Right renal pelvis (tissue), 4 donors: ENCODE measurements around the gene CCT3. TPM values are rescaled to one million over a fixed set of nuclear protein-coding genes. Genes with fewer than 3 reads are reported as not detected.
"Not testable (repeated sequence)": the region's sequence is repeated elsewhere in the genome, so short reads cannot be mapped to it uniquely, and the experiment has no call there.

Experiments used
- DNase-seq, 4 donors: peaks; one replicate each; pipeline ENCODE4 v3.0.0-alpha.2; 2013; ENCODE audit warnings: low read depth in 4 of 4, low spot score in 3 of 4, missing footprints in 1 of 4
- polyA plus RNA-seq, 4 donors: library from polyadenylated mRNA; unstranded; fragments of 120-200 nt; gene quantifications; one replicate each; pipeline ENCODE4 v1.2.1, GENCODE V29; 2013; ENCODE audit not compliant: insufficient read length in 4 of 4

Gene CCT3
- polyA plus RNA-seq, 4 donors = 313 to 349 (median 342) TPM

DNA sequence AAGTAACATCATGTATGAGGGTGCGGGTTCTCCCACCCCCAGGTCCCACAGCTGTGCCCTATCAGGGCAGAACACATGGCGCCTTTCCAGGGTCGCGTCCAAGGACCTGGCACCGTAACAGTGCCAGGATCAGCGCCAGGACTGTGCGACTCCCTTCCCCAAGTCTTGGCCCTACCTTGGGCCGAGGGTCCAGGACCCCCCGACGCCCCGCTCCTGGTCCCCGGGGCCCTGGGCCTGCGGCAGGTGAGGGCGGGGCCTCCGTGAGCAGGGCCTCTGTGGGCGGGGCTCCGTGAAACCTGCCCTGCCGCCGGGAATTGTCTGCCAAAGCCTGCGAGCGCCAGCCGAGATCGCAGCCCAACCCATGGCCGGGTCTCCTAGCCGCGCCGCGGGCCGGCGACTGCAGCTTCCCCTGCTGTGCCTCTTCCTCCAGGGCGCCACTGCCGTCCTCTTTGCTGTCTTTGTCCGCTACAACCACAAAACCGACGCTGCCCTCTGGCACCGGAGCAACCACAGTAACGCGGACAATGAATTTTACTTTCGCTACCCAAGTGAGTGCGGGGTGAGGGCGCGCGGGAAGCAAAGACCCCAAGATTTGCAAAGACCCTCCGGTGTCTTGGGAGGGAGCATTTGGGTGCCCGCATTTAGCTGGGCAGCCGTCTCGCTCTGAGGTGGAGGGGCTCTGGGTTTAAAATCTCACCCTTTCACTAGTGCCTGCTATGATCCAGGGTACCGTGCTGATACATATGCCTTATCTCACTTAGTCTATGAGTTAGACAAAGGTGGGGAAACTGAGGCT, 31.0 kb upstream of the CCT3 start, which contains the start of gene RHBG:
TSS of gene RHBG (plus strand) at position 323 of the 796 bp plus-strand sequence. CDS start at position 362, 39 bp downstream.
- DNase-seq = no peak

DNA sequence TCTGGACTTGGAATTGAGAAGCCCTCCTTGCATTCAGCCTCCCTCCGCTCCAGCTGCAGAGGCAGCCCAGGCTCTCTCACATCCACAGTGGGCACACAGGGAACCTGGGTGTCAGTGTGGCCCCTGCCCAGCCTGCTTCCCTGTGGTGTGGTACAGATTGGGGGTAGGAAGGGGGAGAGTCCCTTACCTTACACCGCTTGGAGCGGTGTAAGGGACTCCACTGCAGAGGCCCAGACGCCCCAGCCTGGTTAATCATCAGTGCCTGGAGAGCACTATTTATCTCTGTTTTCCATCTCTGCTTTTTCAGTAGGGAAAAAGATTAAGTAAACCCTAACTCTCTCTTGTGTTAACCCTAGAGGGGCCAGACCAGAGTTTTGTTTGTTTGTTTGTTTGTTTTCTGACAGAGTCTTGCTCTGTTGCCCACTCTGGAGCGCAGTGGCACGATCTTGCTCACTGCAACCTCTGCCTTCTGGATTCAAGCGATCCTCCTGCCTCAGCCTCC, 30.1 kb upstream of the CCT3 start:
- no peak for DNase-seq

DNA sequence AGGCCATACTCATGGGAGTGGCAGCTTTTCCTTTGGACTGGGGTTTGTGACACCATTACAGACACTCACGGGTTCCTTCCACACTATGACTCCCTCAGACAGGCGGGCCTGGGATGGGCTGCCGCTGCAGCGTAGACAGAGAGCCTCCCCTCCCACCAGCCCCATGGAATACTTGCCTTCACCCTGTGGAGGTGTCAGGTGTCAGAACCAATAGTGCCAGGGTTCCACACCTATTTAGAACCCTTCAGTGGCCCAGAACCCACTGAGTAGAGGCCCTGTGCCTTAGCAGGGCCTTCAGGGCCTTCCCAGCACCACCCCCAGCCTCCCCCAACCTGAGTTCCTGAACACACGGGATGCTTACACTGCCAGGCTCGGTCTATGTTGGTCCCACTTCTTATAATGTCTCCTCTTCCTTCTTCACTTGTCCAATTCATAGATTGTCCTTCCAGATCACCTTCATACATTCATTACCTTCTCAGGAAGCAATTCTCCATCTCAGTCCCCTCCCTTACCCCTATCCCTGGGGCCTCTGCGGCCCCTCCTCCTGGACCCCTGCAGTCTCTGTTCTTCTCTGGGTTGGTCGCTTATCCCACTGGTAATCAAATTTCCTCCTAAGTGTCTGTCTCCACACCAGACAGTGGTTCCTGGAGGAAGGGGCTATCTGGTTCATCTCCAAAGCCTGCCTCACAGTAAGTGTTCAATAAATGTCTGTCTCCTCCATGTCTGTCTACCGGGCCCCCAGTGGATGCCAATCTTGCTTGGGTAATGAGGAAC, 29.5 kb upstream of the CCT3 start:
- no peak for DNase-seq

DNA sequence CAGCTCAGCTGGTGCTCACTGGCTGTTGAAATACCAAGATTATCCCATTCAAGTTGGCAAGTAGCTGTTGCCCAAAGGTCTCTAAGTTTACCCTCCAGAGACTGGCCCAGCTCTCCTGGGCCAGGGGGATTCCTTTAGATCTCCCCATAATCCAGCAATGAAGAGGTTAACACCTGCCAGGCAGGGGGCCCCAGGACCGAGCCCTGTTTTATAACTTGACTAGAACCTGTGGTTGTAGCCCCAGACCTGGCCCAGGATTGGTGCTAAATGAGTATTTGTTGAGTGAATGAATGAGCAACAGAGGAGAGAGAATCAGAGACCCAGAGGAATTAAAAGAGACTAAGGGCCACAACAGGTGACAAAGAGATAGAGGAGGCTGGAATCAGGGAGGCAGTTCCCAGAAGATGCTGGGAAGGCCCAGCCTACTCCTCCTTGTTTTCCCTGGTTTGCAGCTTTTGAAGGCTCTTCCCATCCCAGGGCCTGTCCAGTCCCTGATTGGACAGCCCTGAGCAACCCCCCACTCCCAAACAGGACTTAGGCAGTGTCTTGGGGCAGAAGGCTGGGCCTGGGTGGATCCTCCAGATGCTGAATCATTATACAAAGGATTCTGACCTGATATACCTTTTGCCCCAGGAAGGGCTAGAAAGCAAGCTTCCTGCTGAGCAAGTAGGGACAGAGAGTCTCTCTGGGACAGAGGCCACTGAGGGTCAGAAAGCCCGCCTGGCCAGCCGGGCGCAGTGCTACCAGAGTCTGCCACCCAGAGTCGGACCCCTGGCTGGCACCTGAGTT, 28.5 kb upstream of the CCT3 start:
- DNase-seq = no peak

DNA sequence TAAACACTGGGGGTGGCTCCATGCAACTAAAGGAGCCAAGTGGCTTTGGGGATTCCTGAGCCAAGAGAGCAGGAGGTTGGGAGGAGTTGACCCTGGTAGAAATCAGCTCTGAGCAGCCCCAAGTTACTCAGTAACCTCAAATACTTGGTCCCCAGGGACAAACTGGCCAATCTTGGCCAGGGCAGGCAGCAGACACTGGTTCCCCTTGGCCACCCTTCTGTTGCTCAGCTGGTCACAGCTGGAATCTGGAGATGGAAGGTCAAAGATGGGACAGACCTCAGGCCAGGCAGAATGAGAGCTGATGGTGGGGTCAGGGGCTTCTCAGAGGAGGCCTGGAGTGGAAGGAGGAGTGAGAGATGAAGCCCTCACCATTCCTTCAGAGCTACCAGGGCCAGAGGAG, 27.7 kb upstream of the CCT3 start:
- no peak for DNase-seq

DNA sequence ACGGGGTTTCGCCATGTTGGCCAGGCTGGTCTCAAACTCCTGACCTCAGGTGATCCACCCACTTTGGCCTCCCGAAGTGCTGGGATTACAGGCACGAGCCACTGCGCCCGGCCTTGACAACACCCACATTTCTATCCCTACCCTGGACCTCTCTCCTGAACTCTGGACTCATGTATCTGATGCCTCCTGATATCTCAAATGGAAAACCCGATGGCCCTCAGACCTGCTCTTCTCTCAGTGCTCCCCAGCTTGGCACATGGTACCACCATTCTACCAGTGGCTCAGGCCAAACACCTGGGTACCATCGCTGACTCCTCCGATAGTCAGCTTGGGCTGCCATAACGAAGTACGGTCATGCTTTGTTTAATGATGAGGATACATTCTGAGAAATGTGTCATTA, 22.4 kb upstream of the CCT3 start:
- no peak for DNase-seq

DNA sequence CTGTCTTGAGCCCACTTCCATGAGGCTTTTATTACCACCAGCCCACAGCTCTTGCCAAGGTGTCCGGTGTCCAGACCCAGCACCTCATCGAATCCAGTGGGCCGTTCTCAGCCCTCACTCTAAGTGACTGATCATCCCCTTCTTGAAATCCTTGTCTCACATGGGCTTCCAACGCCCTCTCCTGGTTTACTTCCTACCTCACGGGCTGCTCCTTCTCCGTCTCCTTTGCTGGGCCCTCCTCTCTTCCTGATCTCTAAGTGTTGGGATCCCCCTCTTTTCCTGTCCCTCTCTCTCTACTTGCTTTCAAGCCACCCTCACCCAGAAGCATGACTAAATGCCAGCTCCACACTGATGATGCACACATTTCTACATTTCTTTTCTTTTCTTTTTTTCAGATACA, 21.9 kb upstream of the CCT3 start:
- DNase-seq = no peak

DNA sequence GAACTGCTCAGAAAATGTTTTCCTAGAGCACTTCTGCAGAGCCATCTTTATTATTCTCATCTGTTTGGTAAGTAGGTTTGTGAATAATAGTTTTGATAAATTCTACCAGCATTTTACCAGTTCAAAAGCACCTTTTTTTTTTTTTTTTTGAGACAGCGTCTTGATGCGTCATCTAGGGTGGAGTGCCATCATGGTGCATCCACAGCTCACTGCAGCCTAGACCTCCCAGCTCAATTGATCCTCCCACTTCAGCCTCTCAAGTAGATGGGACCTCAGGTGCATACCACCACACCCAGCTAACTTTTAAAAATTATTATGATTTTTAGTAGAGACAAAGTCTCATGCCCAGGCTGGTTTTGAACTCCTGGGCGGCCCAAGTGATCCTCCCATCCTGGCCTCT, 21.2 kb upstream of the CCT3 start:
- no peak for DNase-seq

DNA sequence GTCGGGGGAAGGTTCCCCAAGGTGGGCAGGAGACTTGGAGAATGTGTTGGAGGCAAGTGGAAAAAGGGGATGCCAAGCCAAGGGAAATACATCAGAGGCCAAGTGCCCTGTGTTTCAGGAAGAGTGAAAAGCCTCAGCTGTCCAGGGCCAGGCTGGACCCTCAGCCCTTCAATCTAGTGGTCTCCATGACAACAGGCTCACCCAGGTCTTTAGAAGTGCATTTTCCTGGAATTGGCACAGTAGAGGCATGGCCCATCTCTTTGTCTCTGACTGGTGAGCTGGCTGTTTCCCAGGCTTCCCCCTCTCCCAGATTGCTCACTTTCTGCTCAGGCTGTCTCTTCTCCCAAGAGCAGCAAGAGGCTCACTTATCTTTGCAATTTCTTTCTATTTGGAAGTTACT, 20.5 kb upstream of the CCT3 start:
- DNase-seq = no peak

DNA sequence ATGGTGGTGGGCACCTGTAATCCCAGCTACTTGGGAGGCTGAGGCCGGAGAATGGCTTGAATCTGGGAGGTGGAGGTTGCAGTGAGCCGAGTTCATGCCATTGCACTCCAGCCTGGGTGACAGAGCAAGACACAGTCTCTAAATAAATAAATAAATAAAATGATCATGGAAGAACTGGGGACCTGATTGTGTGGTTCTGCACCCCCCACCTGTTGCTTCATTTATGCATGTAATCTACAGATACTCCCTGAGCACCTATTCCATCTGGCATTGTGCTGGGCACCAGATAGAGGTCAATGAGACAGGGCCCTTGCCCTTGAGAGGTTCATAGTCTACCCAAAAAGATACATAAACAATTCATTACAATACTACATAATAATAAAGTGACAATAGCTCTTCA, 19.9 kb upstream of the CCT3 start:
- no peak for DNase-seq

DNA sequence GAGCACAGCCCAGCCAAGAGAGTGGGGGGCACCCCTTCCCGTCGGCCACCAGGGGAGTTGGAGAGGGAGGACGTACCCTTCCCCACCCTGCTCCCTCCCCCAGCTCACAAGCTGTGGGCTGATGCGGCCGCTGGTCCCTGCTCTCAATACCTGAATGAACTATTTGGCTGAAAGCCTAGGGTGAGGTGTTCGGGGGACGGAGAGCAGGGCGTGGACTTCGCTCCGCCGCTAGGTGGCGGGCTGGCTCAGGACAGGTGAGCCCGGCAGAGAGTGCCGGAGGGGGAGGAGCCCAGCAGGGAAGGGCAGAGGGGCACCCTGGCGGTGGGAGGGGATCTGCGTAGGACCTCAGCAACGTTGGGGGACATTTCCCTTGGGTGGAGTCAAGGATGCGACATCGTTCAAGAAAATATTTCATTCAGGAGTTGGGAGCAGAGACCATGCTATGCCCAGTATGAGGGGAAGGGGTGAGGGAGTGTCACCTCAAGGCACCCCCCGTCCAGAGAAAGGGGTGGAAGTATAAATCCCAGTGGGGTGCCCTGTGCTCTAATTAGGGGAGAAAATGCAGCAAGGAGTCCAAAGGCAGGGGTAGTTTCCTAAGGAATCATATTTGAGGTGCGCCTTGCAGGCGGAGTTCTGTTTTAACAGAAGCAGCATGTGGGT, 18.9 kb upstream of the CCT3 start:
- peak in 2 of 4 donors; percentile 38 for DNase-seq

DNA sequence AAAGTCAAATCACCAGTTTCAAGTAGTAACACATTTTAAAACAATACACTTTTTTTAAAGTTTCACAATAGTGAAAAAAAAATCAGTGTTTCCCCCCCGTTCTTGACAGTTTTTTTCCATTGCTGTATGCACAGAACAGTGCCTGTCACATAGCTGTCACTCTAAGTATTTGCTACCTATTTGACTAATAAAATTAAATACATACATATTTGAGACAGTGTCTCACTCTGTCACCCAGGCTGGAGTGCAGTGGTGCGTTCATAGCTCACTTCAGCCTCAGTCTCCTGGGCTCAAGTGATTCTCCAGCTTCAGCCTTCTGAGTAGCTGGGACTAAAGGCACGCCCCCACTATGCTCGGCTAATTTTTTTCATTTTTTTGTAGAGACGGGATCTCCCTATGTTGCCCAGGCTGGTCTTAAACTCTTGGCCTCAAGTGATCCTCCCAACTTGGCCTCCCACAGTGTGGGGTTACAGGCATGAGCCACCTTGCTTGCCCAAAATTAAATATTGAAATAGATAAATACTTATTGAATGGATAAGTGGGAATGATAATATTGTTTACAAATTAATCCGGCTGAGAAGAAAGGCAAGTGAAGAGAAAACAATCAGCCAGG, 18.3 kb upstream of the CCT3 start:
- DNase-seq = no peak

DNA sequence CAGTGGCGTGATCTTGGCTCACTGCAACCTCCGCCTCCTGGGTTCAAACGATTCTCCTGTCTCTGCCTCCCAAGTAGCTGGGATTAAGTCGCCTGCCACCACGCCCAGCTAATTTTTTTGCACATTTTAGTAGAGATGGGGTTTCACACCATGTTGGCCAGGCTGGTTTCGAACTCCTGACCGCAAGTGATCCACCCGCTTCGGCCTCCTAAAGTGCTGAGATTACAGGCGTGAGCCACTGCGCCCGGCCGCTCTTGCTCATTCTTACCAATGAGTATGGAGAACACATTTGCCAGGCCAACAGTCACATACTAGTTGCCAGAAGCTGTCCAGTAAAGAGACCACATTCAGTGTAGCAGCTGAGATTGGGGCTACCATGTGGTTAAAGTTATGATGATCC, 14.4 kb upstream of the CCT3 start:
- not testable (repeated sequence) for DNase-seq

DNA sequence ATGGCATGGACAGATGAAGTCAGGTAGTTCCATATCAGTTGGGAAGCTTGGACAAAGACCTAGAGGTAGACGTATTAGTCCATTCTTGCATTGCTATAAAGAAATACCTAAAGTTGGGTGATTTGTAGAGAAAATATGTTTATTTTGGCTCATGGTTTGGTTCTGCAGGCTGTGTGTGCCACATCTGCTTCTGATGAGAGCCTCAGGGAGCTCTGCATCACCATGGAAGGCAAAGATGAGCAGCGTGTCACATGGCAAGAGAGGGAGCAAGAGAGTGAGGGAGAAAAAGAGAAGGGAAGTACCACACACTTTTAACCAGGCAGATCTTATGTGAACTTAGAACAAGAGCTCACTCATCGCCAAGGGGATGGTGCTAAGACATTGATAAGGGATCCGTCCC, 9.2 kb upstream of the CCT3 start:
- no peak for DNase-seq

DNA sequence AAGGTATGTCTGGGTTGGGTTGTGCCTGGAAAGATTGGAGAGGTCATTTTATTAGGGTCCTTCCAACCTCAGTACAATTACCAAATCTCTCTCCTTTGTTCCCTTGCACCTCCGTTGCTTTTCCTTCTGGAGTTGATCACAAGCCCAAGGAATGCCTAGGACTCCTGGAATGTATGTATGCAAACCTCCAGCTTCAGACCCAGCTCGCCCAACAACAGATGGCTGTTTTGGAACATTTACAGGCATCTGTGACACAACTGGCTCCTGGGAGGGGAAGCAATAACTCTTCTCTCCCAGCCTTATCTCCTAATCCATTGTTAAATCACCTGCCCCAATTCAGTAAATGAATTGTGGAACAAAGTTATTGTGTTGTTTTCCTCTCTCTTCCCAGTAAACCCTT, 8.5 kb upstream of the CCT3 start:
- no peak for DNase-seq

DNA sequence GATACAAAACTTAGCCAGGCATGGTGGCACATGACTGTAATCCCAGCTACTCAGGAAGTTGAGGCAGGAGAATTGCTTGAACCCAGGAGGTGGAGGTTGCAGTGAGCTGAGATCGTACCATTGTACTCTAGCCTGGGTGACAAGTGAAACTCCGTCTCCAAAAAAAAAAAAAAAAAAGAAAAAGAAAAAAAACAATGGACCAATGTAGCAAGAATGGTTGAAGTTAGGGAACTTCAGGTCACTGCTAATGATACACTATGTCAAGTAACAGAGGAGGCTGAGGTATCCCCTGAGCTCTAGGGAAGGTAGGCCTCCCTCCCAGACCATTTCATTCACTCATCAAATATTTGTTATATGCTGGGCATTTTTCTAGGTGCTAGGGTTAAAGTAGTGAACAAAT, 7.9 kb upstream of the CCT3 start:
- not testable (repeated sequence) for DNase-seq

DNA sequence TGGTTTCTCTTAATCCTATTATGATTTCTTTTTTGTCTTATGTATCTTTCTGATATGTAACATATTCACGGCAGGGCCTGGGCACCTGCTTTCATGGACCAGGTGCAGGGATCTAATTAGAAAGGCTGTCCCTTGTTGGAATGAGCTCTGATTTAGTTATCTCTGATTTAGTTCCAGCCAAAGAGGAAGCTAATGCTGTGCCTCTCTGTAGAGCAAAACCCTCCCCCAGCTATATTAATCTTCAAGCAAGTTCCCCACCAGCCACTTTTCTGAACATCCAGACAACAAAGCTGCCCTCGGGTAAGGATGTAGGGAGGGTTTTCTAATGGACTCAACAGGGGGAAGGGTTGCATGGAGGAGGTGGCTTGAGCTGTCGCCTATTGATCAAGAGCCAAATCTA, 6.3 kb upstream of the CCT3 start:
- DNase-seq = no peak

DNA sequence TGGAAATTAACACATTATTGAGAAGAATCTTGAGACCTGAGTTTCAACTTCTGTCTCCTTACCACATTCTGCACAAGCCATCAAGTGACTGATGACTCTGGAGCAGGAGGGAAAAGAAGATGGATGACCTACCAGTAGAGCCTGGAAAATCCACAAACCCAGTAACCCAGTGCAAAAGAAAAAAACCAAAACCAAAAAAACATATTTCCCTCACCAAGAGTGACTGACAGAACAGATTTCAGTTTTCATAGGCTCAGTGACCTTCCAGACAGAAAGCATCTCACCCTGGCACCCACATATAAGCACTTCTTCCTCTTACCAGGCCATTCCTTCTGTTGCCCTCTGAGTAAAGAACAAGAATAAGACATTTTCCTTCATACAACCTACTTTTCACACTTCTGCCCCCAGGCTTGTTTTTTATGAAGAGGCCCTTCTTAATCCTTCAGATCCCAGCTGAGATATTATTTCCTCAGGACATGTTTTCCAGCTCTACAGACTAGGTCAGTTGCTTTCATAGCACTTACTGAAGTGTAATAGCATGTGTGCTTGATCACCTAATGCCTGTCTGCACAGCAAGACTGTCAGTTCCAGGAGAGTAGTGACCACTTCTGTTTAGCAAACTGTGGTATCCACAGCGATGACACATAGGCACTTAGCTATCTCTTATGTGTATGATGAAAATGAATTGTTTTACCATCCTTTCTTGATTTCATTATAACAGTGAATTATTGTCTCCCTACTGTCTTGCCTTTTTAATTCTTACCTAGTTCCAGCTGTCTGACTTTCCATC, 4.3 kb upstream of the CCT3 start:
- DNase-seq = no peak

DNA sequence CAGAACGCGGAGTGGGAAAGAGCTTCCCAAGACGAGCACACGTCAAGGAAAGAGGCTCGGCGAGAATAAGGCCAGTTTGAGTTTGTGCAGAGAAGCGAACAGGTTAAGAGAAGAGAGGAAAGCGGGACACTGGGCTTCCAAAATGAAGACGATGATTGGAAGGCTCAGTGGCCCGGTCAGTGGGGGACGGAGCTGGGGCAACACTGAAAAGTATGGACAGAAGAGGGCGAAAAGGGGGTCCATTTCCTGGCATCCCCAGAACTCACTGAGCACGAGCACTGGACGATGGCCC, 258 bp downstream of the CCT3 start:
- DNase-seq = peak in 1 of 4 donors; percentile 9
